Neural cell (in vitro differentiated cells): ENCODE data around the gene PDS5B.

Source experiments
- CTCF ChIP-seq: fragments of 450-650 bp; IDR thresholded peaks from 2 replicates; pipeline ENCODE4 v1.5.1; 2014; ENCODE audit warnings: antibody characterized with exemption, mild to moderate bottlenecking, moderate library complexity; ENCODE audit not compliant: poor library complexity, severe bottlenecking
- POLR2AphosphoS5 ChIP-seq: IDR thresholded peaks from 2 replicates; pipeline ENCODE4 v1.6.1; 2012

GRCh38 chr13:32726374-32727037, 140.3 kb downstream of the PDS5B start:
- TF ChIP-seq CTCF (no peak), POLR2AphosphoS5 (no peak)
